Head of caudate nucleus (tissue), 42 donors: ENCODE results near the gene MYO3B.

Source experiments
- DNase-seq, 42 donors: peaks; one replicate each; pipeline versions ENCODE4 v3.0.0 to v3.0.0-alpha.2; 2020 to 2021; ENCODE audit warnings: mixed read lengths in 7 of 42
- intact Hi-C: fragments of 100-400 bp; cut with DNase I; formaldehyde crosslinking; loops from one replicate; pipeline ENCODE4 v1.15.0; 2022

MYO3B gene

GRCh38 chr2:170501421-170502043 lies 323.6 kb downstream of the MYO3B start:
- no peak for DNase-seq
- intact Hi-C loops: no loop called here

GRCh38 chr2:170502361-170503130 lies 324.6 kb downstream of the MYO3B start:
- intact Hi-C loops: no loop called here
- no peak for DNase-seq

GRCh38 chr2:170503563-170503962 lies 325.6 kb downstream of the MYO3B start:
- DNase-seq: no peak
- intact Hi-C loops: no loop called here

GRCh38 chr2:170503971-170504809 lies 326.2 kb downstream of the MYO3B start:
- no peak for DNase-seq
- intact Hi-C loops: no loop called here

- intact Hi-C loops: no loop called here
- DNase-seq: no peak
Measured at GRCh38 chr2:170504810-170505145, 326.8 kb downstream of the MYO3B start.

GRCh38 chr2:170505631-170506275 lies 327.8 kb downstream of the MYO3B start:
- peak; percentile 77 to 97 (median 92) for DNase-seq
- intact Hi-C loops: no loop called here

- intact Hi-C loops: no loop called here
Measured at GRCh38 chr2:170509452-170510193, 331.7 kb downstream of the MYO3B start.

GRCh38 chr2:170512266-170512665 lies 334.3 kb downstream of the MYO3B start:
- intact Hi-C loops: no loop called here
- peak; percentile 18 to 90 (median 74) for DNase-seq

More at GRCh38 chr2:170509452-170510193, 331.7 kb downstream of the MYO3B start:
- DNase-seq: no peak

- no peak for DNase-seq
- intact Hi-C loops: no loop called here
Measured at GRCh38 chr2:170514140-170514539, 336.2 kb downstream of the MYO3B start.

- no peak for DNase-seq
- intact Hi-C loops: no loop called here
Measured at GRCh38 chr2:170517538-170517937, 339.6 kb downstream of the MYO3B start.

- DNase-seq: no peak
- intact Hi-C loops: no loop called here
Measured at GRCh38 chr2:170518911-170519310, 341.0 kb downstream of the MYO3B start.

- DNase-seq: no peak
- intact Hi-C loops: no loop called here
Measured at GRCh38 chr2:170521299-170521698, 343.4 kb downstream of the MYO3B start.

- no peak for DNase-seq
- intact Hi-C loops: no loop called here
Measured at GRCh38 chr2:170523506-170523905, 345.6 kb downstream of the MYO3B start.

GRCh38 chr2:170524828-170525565 lies 347.1 kb downstream of the MYO3B start:
- intact Hi-C loops: no loop called here
- DNase-seq: no peak

GRCh38 chr2:170525566-170525900 lies 347.6 kb downstream of the MYO3B start:
- intact Hi-C loops: no loop called here
- peak in 19 of 42 donors; percentile 10 to 66 (median 33) for DNase-seq

- peak in 29 of 42 donors; percentile 5 to 57 (median 20) for DNase-seq
- intact Hi-C loops: no loop called here
Measured at GRCh38 chr2:170530284-170530745, 352.4 kb downstream of the MYO3B start.

GRCh38 chr2:170530803-170531564 lies 353.0 kb downstream of the MYO3B start:
- intact Hi-C loops: no loop called here
- no peak for DNase-seq
